ENCODE data around the gene RUFY3. TPM values are rescaled to one million over a fixed set of nuclear protein-coding genes. Genes with fewer than 3 reads are reported as not detected.

The RUFY3 gene
- total RNA-seq, 1 experiment from 2014 or later: 42.7 TPM

- H3K9me3 Mint-ChIP-seq (ENCODE audit: unreplicated experiment): no peaks in the 10 kb centered on the region
- H3K4me1 Mint-ChIP-seq (ENCODE audit: insufficient read depth, unreplicated experiment): no peaks in the 10 kb centered on the region
- no peaks in the 10 kb centered on the region for H3K27me3 Mint-ChIP-seq (ENCODE audit: insufficient read depth, unreplicated experiment)
- TF ChIP-seq CTCF (IDR thresholded peaks at IDR 0.05; ENCODE audit: unreplicated experiment): no peak
- BruUV-seq (replicated peaks): no TSS peak
- CTCF ChIA-PET: no interaction called here
- H3K4me3 Mint-ChIP-seq (ENCODE audit: unreplicated experiment): no peak overlapping the region
- no peak overlapping the region for H3K27ac Mint-ChIP-seq (ENCODE audit: low read depth, unreplicated experiment)
- intact Hi-C loops (cut with micrococcal nuclease): no loop called here
- DNase-seq (ENCODE audit: unreplicated experiment): no peak
- POLR2A ChIA-PET: interaction anchor here (0.7 to 1.6 kb wide), 2 partner anchors 49 to 94 kb away, joined by 3 read pairs; partner anchors contain the start of gene UTP3
- peaks cover 75% of the 10 kb centered on the region for H3K36me3 Mint-ChIP-seq (ENCODE audit: insufficient read depth, unreplicated experiment)
Observed at GRCh38 chr4:70783096-70783495, 61.3 kb downstream of the RUFY3 start.

DNA sequence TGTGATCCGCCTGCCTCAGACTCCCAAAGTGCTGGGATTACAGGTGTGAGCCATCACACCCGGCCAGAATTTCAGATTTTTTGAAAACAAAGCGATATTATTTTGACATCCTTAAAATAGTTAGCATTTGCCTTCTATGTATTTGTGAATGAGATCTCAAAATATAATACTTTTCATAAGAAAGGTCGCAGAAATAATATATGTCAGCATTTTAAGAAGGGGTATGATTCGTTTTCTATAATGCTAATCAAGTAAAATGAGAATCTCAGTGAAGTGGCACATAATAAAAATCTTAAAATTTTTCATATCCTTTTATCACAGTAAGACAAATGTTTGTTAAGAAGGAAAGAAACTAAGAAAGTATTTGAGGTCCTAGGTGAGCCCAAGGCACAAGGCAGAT is 65.7 kb downstream of the RUFY3 start:
- Mint-ChIP-seq H3K9me3 (ENCODE audit: unreplicated experiment) (no peaks in the 10 kb centered on the region), H3K4me1 (ENCODE audit: insufficient read depth, unreplicated experiment) (no peaks in the 10 kb centered on the region), H3K27me3 (ENCODE audit: insufficient read depth, unreplicated experiment) (no peaks in the 10 kb centered on the region), H3K4me3 (ENCODE audit: unreplicated experiment) (no peak overlapping the region), H3K36me3 (ENCODE audit: insufficient read depth, unreplicated experiment) (peaks cover 67% of the 10 kb centered on the region), H3K27ac (ENCODE audit: low read depth, unreplicated experiment) (no peak overlapping the region)
- ChIA-PET CTCF (interaction anchor here (0.6 kb wide), 1 partner anchor 618 kb away, joined by 4 read pairs; no protein-coding TSS in a partner anchor), POLR2A (no interaction called here)
- no peak for DNase-seq (ENCODE audit: unreplicated experiment)
- no TSS peak for BruUV-seq (replicated peaks)
- no peak for TF ChIP-seq CTCF (IDR thresholded peaks at IDR 0.05; ENCODE audit: unreplicated experiment)
- intact Hi-C loops (cut with micrococcal nuclease): no loop called here

GRCh38 chr4:70788733-70789132 is 67.0 kb downstream of the RUFY3 start:
- no peak overlapping the region for H3K27ac Mint-ChIP-seq (ENCODE audit: low read depth, unreplicated experiment)
- POLR2A ChIA-PET: no interaction called here

DNA sequence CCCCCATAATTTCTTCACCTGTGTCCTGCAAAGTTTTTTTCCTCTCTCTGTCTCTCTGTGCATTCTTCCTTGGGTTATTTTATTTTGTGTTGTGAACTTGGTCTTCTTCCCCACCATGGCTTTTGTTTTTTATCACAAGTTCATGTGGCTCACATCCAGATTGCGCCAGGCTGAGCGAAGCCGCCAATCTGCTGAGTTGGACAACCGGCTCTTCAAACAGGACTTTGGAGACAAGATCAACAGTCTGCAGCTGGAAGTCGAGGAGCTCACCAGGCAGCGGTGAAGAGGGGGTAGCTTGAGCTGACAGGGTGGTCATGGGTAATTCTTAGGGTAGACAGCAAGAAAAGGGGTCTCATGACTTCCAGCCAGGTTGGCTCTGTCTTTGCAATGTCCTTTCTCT is 71.9 kb downstream of the RUFY3 start:
- H3K4me1 Mint-ChIP-seq (ENCODE audit: insufficient read depth, unreplicated experiment): no peaks in the 10 kb centered on the region
- H3K36me3 Mint-ChIP-seq (ENCODE audit: insufficient read depth, unreplicated experiment): peaks cover 55% of the 10 kb centered on the region
- ChIA-PET POLR2A (no interaction called here), CTCF (interaction anchor here (0.6 kb wide), 1 partner anchor 54 kb away, joined by 6 read pairs; no protein-coding TSS in a partner anchor)
- intact Hi-C loops (cut with micrococcal nuclease): no loop called here
- no peak overlapping the region for H3K27ac Mint-ChIP-seq (ENCODE audit: low read depth, unreplicated experiment)
- H3K27me3 Mint-ChIP-seq (ENCODE audit: insufficient read depth, unreplicated experiment): no peaks in the 10 kb centered on the region
- no TSS peak for BruUV-seq (replicated peaks)
- no peak for TF ChIP-seq CTCF (IDR thresholded peaks at IDR 0.05; ENCODE audit: unreplicated experiment)
- no peak for DNase-seq (ENCODE audit: unreplicated experiment)
- H3K4me3 Mint-ChIP-seq (ENCODE audit: unreplicated experiment): no peak overlapping the region
- no peaks in the 10 kb centered on the region for H3K9me3 Mint-ChIP-seq (ENCODE audit: unreplicated experiment)

More at GRCh38 chr4:70788733-70789132, 67.0 kb downstream of the RUFY3 start:
- H3K4me1 Mint-ChIP-seq (ENCODE audit: insufficient read depth, unreplicated experiment): no peaks in the 10 kb centered on the region
- H3K27me3 Mint-ChIP-seq (ENCODE audit: insufficient read depth, unreplicated experiment): no peaks in the 10 kb centered on the region
- intact Hi-C loops (cut with micrococcal nuclease): no loop called here
- BruUV-seq (replicated peaks): no TSS peak
- no peaks in the 10 kb centered on the region for H3K9me3 Mint-ChIP-seq (ENCODE audit: unreplicated experiment)
- no peak overlapping the region for H3K4me3 Mint-ChIP-seq (ENCODE audit: unreplicated experiment)
- no peak for TF ChIP-seq CTCF (IDR thresholded peaks at IDR 0.05; ENCODE audit: unreplicated experiment)
- CTCF ChIA-PET: interaction anchor here (0.7 kb wide), 1 partner anchor 139 kb away, joined by 4 read pairs; no protein-coding TSS in a partner anchor
- peaks cover 61% of the 10 kb centered on the region for H3K36me3 Mint-ChIP-seq (ENCODE audit: insufficient read depth, unreplicated experiment)
- DNase-seq (ENCODE audit: unreplicated experiment): no peak
